GM21717 (cell line): ENCODE measurements around the gene ADAM10.

Experiments
- ATAC-seq: cut with Tn5 transposase; IDR thresholded peaks from one replicate; pipeline ENCODE4 v1.9.1; 2021; ENCODE audit warnings: mild to moderate bottlenecking, moderate library complexity; ENCODE audit not compliant: unreplicated experiment

Gene ADAM10

GRCh38 chr15:58716027-58716426 lies 33.5 kb downstream of the ADAM10 start:
- ATAC-seq: no peak

GRCh38 chr15:58715266-58715917 lies 34.1 kb downstream of the ADAM10 start:
- no peak for ATAC-seq

- ATAC-seq: no peak
These were observed 38.8 kb downstream of the ADAM10 start for GRCh38 chr15:58710701-58711100.

GRCh38 chr15:58707397-58707796 lies 42.1 kb downstream of the ADAM10 start:
- no peak for ATAC-seq

GRCh38 chr15:58705105-58705504 lies 44.4 kb downstream of the ADAM10 start:
- no peak for ATAC-seq

GRCh38 chr15:58704155-58704865 lies 45.2 kb downstream of the ADAM10 start:
- no peak for ATAC-seq

- no peak for ATAC-seq
These were observed 45.9 kb downstream of the ADAM10 start for GRCh38 chr15:58703610-58704009.

- no peak for ATAC-seq
These were observed 47.3 kb downstream of the ADAM10 start for GRCh38 chr15:58702233-58702632.

- no peak for ATAC-seq
These were observed 48.1 kb downstream of the ADAM10 start for GRCh38 chr15:58701376-58701775.

- ATAC-seq: no peak
These were observed 49.7 kb downstream of the ADAM10 start for GRCh38 chr15:58699769-58700168.

- no peak for ATAC-seq
These were observed 50.4 kb downstream of the ADAM10 start for GRCh38 chr15:58698887-58699641.

GRCh38 chr15:58697220-58697619 lies 52.3 kb downstream of the ADAM10 start:
- ATAC-seq: no peak

GRCh38 chr15:58696738-58697137 lies 52.8 kb downstream of the ADAM10 start:
- ATAC-seq: no peak

- ATAC-seq: no peak
These were observed 54.7 kb downstream of the ADAM10 start for GRCh38 chr15:58694641-58695398.

- ATAC-seq: no peak
These were observed 58.8 kb downstream of the ADAM10 start for GRCh38 chr15:58690703-58691102.

GRCh38 chr15:58689646-58690045 lies 59.9 kb downstream of the ADAM10 start:
- ATAC-seq: no peak

GRCh38 chr15:58686286-58686685 lies 63.2 kb downstream of the ADAM10 start:
- ATAC-seq: no peak

- ATAC-seq: no peak
These were observed 64.8 kb downstream of the ADAM10 start for GRCh38 chr15:58684751-58685150.

- ATAC-seq: no peak
These were observed 65.3 kb downstream of the ADAM10 start for GRCh38 chr15:58684036-58684710.

- no peak for ATAC-seq
These were observed 67.3 kb downstream of the ADAM10 start for GRCh38 chr15:58682234-58682633.

GRCh38 chr15:58678683-58679082 lies 70.8 kb downstream of the ADAM10 start:
- no peak for ATAC-seq
